Gastroesophageal sphincter (tissue), 3 donors: ENCODE data around the gene EID2B.

ENCODE experiments used
- CTCF ChIP-seq, 4 experiments: fragments of 200-600 bp in 2 of 4; fragments of 450-650 bp in 2 of 4; sonication (generic) in 1 of 4; IDR thresholded peaks; one replicate each; pipeline ENCODE4 v1.5.1; 2017 to 2019; ENCODE audit warnings: antibody characterized with exemption in 4 of 4, mild to moderate bottlenecking in 2 of 4, moderate library complexity in 2 of 4
- POLR2A ChIP-seq, 2 donors: fragments of 450-650 bp; IDR thresholded peaks; one replicate each; pipeline ENCODE4 v1.6.1; 2017; ENCODE audit warnings: antibody characterized with exemption in 2 of 2, mild to moderate bottlenecking in 2 of 2, moderate library complexity in 1 of 2

GRCh38 chr19:39494661-39495060 is 38.0 kb downstream of the EID2B start:
- TF ChIP-seq POLR2A (IDR thresholded peaks at IDR 0.05) (no peak), CTCF (IDR thresholded peaks at IDR 0.05) (no peak)
